Kidney (tissue), 14 donors: ENCODE measurements around the gene GM2A. TPM values are rescaled to one million over a fixed set of nuclear protein-coding genes. Genes with fewer than 3 reads are reported as not detected.

ENCODE experiments used
- DNase-seq, 5 donors: peaks; one replicate each; pipeline ENCODE4 v3.0.0-alpha.2; 2013 to 2020
- FAIRE-seq: peaks from 2 replicates; lab custom pipeline; 2012; peaks lifted over from hg19 to GRCh38; lab: Jason Lieb, UNC
- H3K27ac ChIP-seq, 2 donors: one replicate each; pipeline ENCODE4 v1.7.0; 2013; ENCODE audit warnings: low read depth in 2 of 2, low read length in 2 of 2, inconsistent platforms in 1 of 2
- H3K27me3 ChIP-seq: one replicate; pipeline ENCODE4 v1.7.1; 2013; ENCODE audit warnings: low read length, inconsistent platforms; ENCODE audit not compliant: control insufficient read depth, insufficient read depth
- H3K36me3 ChIP-seq, 3 donors: one replicate each; pipeline versions ENCODE4 v1.7.0 to v1.7.1; 2013; ENCODE audit warnings: low read length in 3 of 3, control low read depth in 1 of 3, inconsistent platforms in 1 of 3; ENCODE audit not compliant: insufficient read depth in 3 of 3, control insufficient read depth in 2 of 3
- H3K4me1 ChIP-seq, 3 donors: one replicate each; pipeline versions ENCODE4 v1.7.0 to v1.7.1; 2013; ENCODE audit warnings: low read length in 3 of 3, inconsistent platforms in 1 of 3, low read depth in 1 of 3; ENCODE audit not compliant: control insufficient read depth in 2 of 3, insufficient read depth in 2 of 3
- H3K4me3 ChIP-seq, 3 donors: one replicate each; pipeline versions ENCODE4 v1.7.0 to v1.8.1; 2013; ENCODE audit warnings: low read length in 3 of 3, control low read depth in 1 of 3, inconsistent platforms in 1 of 3
- H3K9ac ChIP-seq, 3 donors: one replicate each; pipeline versions ENCODE4 v1.7.0 to v1.7.1; 2013; ENCODE audit warnings: low read length in 3 of 3, control low read depth in 1 of 3, inconsistent platforms in 1 of 3
- H3K9me3 ChIP-seq, 3 donors: one replicate each; pipeline versions ENCODE4 v1.7.0 to v1.7.1; 2013; ENCODE audit warnings: low read length in 3 of 3, control low read depth in 1 of 3, inconsistent platforms in 1 of 3; ENCODE audit not compliant: control insufficient read depth in 2 of 3, insufficient read depth in 1 of 3
- CTCF ChIP-seq: IDR thresholded peaks from 3 replicates; pipeline ENCODE4 v1.5.1; 2012; ENCODE audit warnings: mild to moderate bottlenecking, moderate library complexity, borderline replicate concordance; ENCODE audit not compliant: insufficient read depth; ENCODE audit errors: extremely low read depth
- intact Hi-C: fragments of 100-400 bp; cut with DNase I; formaldehyde crosslinking; loops from one replicate; pipeline ENCODE4 v1.11.1; 2022
- polyA plus RNA-seq: library from polyadenylated mRNA; stranded (reverse); fragments of 350-450 nt; fragmentation: Illumina TruSeq; extraction: RNeasy Lipid Tissue Mini Kit (QIAGEN cat#74804); gene quantifications from one replicate; pipeline ENCODE4 v1.2.3, GENCODE V29; 2014; ENCODE audit warnings: low read depth, low replicate concordance; ENCODE audit not compliant: insufficient read depth
- total RNA-seq: library from RNA; stranded (reverse); fragmentation: NEBNext Ultra II Directional; extraction: Animal tissue kit (Norgen Biotek cat#: 25700); gene quantifications from one replicate; pipeline ENCODE4 v1.2.1, GENCODE V29; 2021
- donor health status: control.
- donor health status: control.
- donor health status: control.
- donor health status: control.
- donor health status: control.
- donor health status: DM: yes; HTN: yes; CAD: no.
- donor health status: Normal renal cell carcinoma (clear cell type).

GM2A gene
- total and polyA plus RNA-seq, 2 donors from 2014 or later: 13.7 to 29.8 TPM

- Histone ChIP-seq H3K4me3 (no peak overlapping the region), H3K36me3 (no peaks in the 10 kb centered on the region), H3K9me3 (no peaks in the 10 kb centered on the region), H3K9ac (no peak overlapping the region), H3K27me3 (no peaks in the 10 kb centered on the region), H3K27ac (no peak overlapping the region), H3K4me1 (peaks cover 0 to 5% (median 0%) of the 10 kb centered on the region in 3 donors)
- no peak for TF ChIP-seq CTCF
- intact Hi-C loops: no loop called here
- DNase-seq (no peak), FAIRE-seq (no peak)
These were observed 34.8 kb upstream of the GM2A start for GRCh38 chr5:151218177-151218576.

- Histone ChIP-seq H3K4me1 (peaks cover 0 to 8% (median 0%) of the 10 kb centered on the region in 3 donors), H3K36me3 (no peaks in the 10 kb centered on the region), H3K9me3 (no peaks in the 10 kb centered on the region), H3K27ac (no peak overlapping the region), H3K9ac (no peak overlapping the region), H3K4me3 (no peak overlapping the region), H3K27me3 (no peaks in the 10 kb centered on the region)
- intact Hi-C loops: no loop called here
- no peak for FAIRE-seq
- no peak for TF ChIP-seq CTCF
- DNase-seq: no peak
These were observed 33.8 kb upstream of the GM2A start for GRCh38 chr5:151219138-151219537.

- FAIRE-seq (no peak), DNase-seq (no peak)
- H3K27me3 ChIP-seq: no peaks in the 10 kb centered on the region
- H3K36me3 ChIP-seq: no peaks in the 10 kb centered on the region
- no peak overlapping the region for H3K9ac ChIP-seq
- H3K9me3 ChIP-seq: no peaks in the 10 kb centered on the region
- intact Hi-C loops: no loop called here
- peaks cover 0 to 8% (median 0%) of the 10 kb centered on the region in 3 donors for H3K4me1 ChIP-seq
- TF ChIP-seq CTCF: peak; percentile 2
- no peak overlapping the region for H3K27ac ChIP-seq
- no peak overlapping the region for H3K4me3 ChIP-seq
These were observed 33.2 kb upstream of the GM2A start for GRCh38 chr5:151219789-151220188.

- FAIRE-seq (no peak), DNase-seq (no peak)
- H3K4me1 ChIP-seq: peaks cover 0 to 5% (median 0%) of the 10 kb centered on the region in 3 donors
- H3K27me3 ChIP-seq: no peaks in the 10 kb centered on the region
- H3K27ac ChIP-seq: no peak overlapping the region
- H3K9me3 ChIP-seq: no peaks in the 10 kb centered on the region
- intact Hi-C loops: no loop called here
- no peak overlapping the region for H3K4me3 ChIP-seq
- H3K9ac ChIP-seq: no peak overlapping the region
- TF ChIP-seq CTCF: no peak
- no peaks in the 10 kb centered on the region for H3K36me3 ChIP-seq
These were observed 31.4 kb upstream of the GM2A start for GRCh38 chr5:151221574-151221973.
